GM10248 (cell line): ENCODE measurements around the gene NOP14.

ENCODE experiments used
- CTCF ChIA-PET: fragments of 300-600 bp; sonication (Branson Sonifier 250); formaldehyde crosslinking; extraction: SDS; loops from one replicate; lab custom pipeline; 2021; ENCODE audit warnings: antibody characterized with exemption; lab: Yijun Ruan, JAX
- POLR2A ChIA-PET: fragments of 350-650 bp; sonication (Branson Sonifier 250); formaldehyde crosslinking; extraction: SDS; loops from one replicate; lab custom pipeline; 2020; ENCODE audit warnings: antibody characterized with exemption; lab: Yijun Ruan, JAX
- DNase-seq: peaks from one replicate; pipeline ENCODE4 v3.0.0; 2012; ENCODE audit errors: extremely low spot score
- TF ChIP-seq, protein P1 (sequence below): IDR thresholded peaks from 2 replicates; pipeline ENCODE4 v1.5.1; 2012; ENCODE audit warnings: mild to moderate bottlenecking, low read depth; ENCODE audit errors: extremely low read depth, missing control alignments, control extremely low read depth

NOP14 gene

DNA sequence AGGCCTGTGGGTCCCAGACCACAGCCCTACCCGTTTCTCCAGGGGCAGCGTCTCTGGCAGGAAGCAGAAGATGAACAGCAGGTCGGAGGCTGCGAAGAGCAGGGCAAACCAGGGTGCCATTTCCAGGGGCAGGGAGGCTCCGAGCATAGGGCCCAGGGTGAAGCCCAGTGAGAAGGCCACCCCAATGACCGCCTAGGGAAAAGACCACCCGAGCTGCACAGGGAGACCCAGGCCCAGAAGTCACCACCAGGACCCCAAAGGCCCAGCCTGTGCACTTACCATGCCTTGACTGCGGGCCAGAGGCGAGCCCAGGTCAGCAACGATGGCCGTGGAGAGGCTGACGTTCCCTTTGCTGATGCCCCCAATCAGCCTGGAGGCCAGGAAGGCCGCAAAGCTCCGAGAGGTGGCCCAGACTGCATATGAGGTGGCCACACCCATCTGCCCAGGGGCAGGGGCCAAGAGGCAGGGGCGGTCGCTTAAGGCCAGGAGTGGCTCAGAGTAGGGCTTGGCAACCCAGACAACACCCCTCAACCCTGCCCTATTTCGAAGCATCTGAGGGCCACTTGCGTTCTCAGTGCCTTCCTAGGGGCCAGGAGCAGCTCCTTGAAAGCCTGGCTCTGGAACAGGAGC is 30.8 kb downstream of the NOP14 start:
- TF ChIP-seq, protein P1, sequence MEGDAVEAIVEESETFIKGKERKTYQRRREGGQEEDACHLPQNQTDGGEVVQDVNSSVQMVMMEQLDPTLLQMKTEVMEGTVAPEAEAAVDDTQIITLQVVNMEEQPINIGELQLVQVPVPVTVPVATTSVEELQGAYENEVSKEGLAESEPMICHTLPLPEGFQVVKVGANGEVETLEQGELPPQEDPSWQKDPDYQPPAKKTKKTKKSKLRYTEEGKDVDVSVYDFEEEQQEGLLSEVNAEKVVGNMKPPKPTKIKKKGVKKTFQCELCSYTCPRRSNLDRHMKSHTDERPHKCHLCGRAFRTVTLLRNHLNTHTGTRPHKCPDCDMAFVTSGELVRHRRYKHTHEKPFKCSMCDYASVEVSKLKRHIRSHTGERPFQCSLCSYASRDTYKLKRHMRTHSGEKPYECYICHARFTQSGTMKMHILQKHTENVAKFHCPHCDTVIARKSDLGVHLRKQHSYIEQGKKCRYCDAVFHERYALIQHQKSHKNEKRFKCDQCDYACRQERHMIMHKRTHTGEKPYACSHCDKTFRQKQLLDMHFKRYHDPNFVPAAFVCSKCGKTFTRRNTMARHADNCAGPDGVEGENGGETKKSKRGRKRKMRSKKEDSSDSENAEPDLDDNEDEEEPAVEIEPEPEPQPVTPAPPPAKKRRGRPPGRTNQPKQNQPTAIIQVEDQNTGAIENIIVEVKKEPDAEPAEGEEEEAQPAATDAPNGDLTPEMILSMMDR = no peak
- POLR2A ChIA-PET = no interaction called here
- DNase-seq = no peak
- CTCF ChIA-PET = interaction anchor here (1.3 kb wide), 1 partner anchor 9 kb away, joined by 3 read pairs; no protein-coding TSS in a partner anchor

DNA sequence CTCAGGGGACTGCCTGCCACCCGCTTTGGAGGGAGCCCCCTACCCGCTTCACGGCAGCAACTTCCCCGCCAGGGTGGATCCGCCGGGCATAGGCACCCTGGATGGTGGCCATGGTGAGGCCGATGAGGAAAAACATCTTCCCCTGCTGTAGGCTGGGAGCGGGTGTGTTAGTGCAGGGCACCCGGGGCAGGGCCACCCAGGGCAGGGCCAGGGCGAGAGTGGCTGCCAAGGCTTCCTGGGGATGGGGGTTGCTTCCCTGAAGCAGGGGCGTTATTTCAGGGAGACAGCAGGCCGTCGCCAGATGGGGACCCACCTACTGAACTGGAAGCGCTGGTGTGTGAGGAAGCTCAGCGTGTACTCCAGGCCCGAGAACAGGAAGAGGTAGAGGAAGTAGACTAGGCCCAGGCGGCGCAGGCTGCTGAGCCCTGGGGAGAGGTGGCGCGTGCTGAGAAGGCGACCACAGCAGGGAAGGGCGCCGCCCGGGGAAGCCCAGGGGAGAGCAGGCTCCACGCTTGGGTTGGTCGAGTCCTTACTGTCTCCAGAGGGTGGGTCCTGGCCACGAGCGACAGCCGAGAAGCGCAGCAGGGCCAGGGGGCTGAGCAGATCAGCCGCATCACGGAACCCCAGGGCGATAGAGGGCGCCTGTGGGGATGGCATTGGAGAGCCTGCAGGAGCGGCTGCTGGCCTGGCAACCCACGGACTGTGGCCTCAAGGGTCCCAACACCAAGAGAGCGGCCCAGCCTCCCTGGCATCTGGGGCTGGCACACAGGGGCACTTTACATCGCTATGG is 31.5 kb downstream of the NOP14 start:
- CTCF ChIA-PET = interaction anchor here (0.7 to 1.3 kb wide), 2 partner anchors 8 to 17 kb away, joined by 3 read pairs; no protein-coding TSS in a partner anchor
- POLR2A ChIA-PET = no interaction called here
- DNase-seq = peak; percentile 76
- TF ChIP-seq, protein P1 = peak; percentile 57

DNA sequence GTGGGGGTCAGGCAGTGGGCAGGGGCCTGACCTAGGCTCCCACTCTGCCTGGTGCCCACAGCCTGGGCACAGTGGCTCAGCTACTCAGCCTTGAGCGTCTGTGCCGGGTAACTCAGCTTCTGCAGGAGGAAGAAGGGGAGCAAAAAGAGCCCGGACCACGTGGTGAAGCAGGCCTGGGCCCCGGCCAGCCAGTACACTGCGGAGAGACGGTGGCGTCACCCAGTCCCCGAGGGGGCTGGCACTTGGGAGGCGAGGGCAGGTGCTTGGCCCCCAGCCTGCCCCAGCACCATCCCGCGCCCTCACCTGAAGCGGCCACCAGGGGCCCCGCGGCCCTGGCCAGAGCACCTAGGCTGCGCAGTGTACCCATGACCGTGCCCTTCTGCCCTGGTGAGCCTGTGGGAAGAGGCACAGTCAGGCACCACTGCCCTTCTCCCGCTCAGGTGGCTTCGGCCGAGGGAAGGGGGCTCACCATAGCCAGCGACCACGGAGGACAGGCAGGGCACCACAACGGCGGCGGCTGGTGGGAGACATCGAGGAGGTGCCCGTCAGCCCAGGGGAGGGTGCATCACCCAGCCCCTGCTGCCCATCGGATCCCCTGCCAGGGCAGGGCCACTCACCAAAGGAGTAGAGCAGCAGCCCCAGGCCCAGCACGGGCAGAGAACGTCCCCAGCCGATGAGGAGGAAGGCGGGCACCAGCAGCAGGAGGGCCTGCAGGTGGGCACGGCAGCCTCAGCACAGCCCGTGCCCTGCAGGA is 32.3 kb downstream of the NOP14 start:
- DNase-seq = no peak
- TF ChIP-seq, protein P1 = no peak
- ChIA-PET CTCF (interaction anchor here (0.7 to 1.3 kb wide), 2 partner anchors 7 to 17 kb away, joined by 3 read pairs; no protein-coding TSS in a partner anchor), POLR2A (no interaction called here)

DNA sequence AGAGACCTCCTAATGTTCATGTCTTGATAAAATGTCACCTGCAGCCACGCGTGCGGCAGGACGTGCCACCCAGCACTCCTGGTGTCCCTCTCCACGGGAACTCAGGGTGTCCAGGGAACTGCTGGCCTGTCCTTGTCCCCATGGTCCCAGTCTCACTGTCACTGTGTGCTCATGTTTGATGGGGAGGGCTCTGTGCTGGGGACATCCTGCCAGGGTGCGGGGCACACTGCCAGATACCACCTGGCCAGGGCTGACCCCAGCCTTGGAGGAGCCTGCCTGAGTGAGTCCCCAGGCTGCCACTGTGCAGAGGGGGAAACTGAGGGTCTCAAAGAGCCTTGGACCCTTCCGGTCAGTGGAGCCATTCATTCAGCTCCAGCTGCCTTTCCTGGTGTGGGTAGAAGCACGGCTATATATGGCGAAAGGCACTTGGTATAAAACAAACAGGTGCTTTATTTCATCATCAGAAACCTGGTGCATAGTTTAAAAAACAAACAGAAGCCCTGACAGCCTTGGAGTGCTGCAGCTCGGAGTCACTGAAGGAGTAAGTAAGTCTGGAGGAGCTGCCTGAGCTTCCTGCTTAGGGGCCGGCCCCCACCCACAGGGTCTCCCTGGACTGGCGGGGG is 33.0 kb downstream of the NOP14 start:
- DNase-seq = no peak
- POLR2A ChIA-PET = no interaction called here
- TF ChIP-seq, protein P1 = no peak
- CTCF ChIA-PET = no interaction called here

DNA sequence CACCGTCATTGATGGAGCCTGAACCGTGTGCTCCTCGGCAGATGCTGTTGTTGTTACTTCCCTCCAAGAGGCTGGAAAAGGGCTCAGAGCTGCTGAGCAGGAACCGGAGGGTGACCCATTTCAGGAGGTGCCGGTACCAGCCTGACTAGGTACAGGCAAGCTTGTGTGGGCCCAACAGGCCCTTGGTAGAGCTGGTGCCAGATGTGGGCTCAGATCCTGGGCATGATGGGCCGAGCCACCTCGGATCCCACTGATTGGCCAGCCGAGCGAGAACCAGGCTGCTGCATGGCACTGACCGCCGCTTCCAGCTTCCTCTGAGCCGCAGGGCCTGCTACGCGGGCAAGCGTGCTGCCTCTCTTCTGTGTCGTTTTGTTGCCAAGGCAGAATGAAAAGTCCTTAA is 33.7 kb downstream of the NOP14 start:
- ChIA-PET POLR2A (interaction anchor here (0.5 kb wide), 1 partner anchor 108 kb away, joined by 3 read pairs; no protein-coding TSS in a partner anchor), CTCF (no interaction called here)
- TF ChIP-seq, protein P1 = no peak
- DNase-seq = no peak
